ENCODE data around the gene ANKRD63.

DNA sequence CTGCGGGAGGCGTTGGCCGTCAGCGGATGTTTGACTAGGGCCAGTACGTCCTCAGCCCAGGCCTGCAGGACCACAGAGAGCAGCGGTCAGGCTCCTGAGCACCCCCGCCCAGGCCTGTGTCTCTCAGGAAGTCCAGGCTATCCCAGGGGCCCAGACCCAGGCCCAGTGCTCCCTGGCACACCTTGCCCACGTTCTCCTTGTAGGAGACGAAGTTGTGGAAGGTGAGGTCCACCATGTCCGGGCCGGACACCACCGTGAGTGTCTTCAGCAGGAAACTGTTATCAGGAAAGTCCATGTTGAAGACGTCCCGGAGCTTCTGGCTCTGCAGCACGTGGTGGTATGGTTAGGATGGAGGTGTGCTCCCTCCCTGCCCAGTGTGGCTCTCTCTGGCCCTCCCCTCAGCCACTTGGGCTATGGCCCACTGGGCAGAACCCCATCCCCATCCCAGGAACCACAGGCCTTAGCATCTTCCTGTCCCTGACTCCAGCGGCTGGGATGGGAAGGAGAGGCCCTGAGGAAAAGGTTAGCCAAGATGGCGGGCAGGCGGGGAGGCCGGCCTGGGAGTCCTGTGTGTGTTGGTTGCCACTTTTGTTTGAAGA, 19.5 kb upstream of the ANKRD63 start:
- TF ChIP-seq, protein P1, sequence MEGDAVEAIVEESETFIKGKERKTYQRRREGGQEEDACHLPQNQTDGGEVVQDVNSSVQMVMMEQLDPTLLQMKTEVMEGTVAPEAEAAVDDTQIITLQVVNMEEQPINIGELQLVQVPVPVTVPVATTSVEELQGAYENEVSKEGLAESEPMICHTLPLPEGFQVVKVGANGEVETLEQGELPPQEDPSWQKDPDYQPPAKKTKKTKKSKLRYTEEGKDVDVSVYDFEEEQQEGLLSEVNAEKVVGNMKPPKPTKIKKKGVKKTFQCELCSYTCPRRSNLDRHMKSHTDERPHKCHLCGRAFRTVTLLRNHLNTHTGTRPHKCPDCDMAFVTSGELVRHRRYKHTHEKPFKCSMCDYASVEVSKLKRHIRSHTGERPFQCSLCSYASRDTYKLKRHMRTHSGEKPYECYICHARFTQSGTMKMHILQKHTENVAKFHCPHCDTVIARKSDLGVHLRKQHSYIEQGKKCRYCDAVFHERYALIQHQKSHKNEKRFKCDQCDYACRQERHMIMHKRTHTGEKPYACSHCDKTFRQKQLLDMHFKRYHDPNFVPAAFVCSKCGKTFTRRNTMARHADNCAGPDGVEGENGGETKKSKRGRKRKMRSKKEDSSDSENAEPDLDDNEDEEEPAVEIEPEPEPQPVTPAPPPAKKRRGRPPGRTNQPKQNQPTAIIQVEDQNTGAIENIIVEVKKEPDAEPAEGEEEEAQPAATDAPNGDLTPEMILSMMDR (conservative IDR thresholded peaks at IDR 0.05 in 1 of 2, IDR thresholded peaks at IDR 0.05 in 1 of 2; ENCODE audit: extremely low read depth in 1 of 2, insufficient read depth in 1 of 2, low read depth in 1 of 2, low read length in 2 of 2) = no peak
- no peak for TF ChIP-seq EZH2 (IDR thresholded peaks at IDR 0.05; ENCODE audit: borderline replicate concordance, low read length)
